C1 segment of cervical spinal cord (tissue), 14 donors: ENCODE data around the gene CHCT1.
"Not testable (repeated sequence)": the region's sequence is repeated elsewhere in the genome, so short reads cannot be mapped to it uniquely, and the experiment has no call there.

Experiments used
- DNase-seq, 14 donors: peaks; one replicate each; lab custom pipeline; 2025; lab: John Stamatoyannopoulos, UW

CHCT1 gene

DNA sequence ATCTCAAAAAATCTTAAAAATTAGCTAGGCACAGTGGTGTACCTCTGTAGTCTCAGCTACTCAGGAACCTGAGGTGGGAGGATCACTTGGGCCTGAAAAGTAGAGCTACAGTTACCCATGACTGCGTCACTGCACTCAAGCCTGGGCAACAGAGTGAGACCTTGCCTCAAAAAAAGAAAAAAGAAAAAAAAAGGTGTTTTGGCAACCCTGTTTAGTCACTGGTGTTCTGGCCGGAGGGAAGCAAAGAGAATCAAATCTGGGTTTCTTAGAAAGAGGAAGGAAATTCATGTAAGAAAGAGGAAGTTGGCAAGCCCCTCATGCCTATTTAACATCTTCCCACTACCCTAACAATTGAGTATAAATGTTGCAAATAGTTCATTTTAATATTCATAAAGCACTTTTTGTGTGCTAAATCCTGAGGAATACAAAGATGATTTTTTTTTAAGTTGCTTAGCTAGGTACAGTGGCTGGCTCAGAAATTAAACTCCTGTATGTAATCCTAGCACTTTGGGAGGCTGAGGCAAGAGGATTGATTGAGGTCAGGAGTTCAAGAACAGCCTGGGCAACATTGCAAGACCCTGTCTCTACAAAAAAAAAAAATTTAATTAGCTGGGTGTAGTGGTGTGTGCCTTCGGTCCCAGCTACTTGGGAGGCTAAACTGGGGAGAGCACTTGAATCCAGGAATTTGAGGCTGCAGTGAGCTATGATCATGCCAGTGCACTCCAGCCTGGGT, 23.9 kb upstream of the CHCT1 start:
- DNase-seq = no peak

DNA sequence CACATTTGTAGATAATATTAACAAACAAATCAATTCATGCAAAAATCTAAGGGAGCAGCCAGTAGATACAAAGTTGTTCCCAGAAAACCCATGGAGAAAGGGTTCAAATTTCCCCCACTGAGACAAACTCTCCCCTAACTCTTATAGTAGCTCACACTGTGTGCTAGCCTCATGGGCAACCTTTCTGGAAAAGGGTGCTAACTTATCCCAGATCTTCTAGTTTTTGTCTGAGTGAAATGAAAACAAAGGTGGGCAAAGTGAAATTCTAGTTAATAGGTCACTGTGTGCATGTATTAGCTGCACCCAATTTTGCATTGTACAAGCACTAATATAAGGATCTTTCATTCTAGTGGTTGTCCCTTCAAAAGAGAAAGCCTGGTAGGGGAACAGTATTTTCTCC, 20.5 kb upstream of the CHCT1 start:
- DNase-seq = no peak

- DNase-seq = no peak
Measured at GRCh38 chr17:60403523-60403810, 18.8 kb upstream of the CHCT1 start.

GRCh38 chr17:60403962-60404361, 18.3 kb upstream of the CHCT1 start:
- DNase-seq = no peak

- DNase-seq = no peak
Measured at GRCh38 chr17:60406887-60407286, 15.4 kb upstream of the CHCT1 start.

DNA sequence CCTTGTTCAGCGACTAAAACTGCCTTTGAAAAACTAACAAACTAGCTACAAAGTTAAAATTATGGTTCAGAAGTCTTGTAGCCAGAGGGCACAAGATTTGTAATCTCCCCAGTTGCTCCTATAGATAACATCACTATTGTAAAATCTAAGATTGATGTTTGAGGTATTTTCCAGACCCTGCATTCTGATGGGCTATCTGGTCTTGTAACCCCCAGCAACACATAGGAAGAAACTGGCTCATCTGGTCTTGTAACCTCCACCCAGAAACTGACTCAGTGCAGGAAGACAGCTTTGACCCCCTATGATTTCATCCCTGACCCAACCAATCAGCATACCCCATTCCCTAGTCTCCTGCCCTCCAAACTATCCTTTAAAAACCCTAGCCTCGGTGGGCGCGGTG, 12.3 kb upstream of the CHCT1 start:
- DNase-seq = no peak

DNA sequence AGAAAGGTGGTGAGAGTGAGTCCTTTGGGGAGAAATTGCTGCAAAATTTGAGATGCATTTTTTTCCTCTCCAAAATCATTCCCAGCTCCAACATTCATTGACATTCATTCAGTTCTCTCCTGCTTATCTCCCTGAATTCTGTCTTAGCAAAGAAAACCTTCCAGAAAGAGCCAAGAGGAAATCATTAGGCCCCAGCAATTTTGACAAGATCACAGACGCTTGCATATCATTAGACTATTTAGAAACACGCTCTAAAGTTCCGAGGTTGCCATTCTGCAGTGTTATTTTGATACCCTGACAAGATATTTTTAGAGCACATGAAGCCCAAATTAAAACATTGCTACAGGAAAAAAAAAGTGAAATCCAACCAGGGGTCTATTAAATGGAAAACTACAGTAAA, 9.6 kb upstream of the CHCT1 start:
- no peak for DNase-seq

DNA sequence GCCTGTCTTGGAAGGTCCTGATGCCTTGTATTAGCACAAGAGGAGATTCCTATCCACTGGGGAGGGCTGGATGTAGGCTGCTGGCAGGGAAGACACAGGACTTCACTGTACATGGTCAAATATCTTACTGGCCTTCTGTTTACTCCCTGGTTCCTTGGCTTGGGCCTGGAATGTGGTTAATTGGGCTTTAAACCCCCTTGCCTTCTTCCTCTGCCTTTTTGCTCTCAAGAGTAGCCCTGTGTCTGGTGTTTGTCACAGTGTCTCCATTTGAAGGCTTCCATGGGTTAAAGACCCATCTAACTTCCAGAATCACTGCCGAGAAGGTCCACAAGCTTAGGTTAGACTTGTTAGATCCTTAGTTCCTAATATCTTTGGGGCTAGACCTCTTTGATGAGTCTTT, 7.1 kb upstream of the CHCT1 start:
- DNase-seq = no peak

DNA sequence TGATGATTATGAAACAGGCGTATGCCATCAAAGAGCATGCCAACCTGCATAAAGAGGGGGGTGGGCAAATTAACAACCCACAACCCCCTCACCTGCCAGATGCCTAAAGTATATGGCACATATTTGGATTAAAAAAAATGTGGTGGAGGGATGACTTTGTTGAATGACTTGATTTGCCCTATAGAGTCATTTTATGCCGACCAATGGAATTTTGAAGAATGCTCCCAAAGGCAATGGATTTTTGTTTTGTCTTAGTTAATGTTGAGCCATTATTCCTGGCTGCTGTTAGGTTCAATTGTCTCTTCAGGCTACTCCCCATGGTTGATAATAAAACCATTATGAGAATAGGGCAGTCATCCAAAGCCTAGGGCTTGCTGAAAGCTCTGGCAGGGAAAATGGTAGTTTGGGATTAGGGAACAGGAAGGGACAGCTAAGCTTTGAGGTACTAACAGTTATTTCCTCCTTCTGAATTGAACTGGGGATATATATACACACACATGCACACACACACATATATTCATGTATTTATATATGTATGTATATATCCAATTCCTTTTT, 5.8 kb upstream of the CHCT1 start:
- DNase-seq = peak in 3 of 14 donors; percentile 4 to 37 (median 14)

- DNase-seq = not testable (repeated sequence)
Measured at GRCh38 chr17:60419003-60419402, 3.3 kb upstream of the CHCT1 start.

- DNase-seq = not testable (repeated sequence)
Measured at GRCh38 chr17:60419875-60420274, 2.4 kb upstream of the CHCT1 start.

DNA sequence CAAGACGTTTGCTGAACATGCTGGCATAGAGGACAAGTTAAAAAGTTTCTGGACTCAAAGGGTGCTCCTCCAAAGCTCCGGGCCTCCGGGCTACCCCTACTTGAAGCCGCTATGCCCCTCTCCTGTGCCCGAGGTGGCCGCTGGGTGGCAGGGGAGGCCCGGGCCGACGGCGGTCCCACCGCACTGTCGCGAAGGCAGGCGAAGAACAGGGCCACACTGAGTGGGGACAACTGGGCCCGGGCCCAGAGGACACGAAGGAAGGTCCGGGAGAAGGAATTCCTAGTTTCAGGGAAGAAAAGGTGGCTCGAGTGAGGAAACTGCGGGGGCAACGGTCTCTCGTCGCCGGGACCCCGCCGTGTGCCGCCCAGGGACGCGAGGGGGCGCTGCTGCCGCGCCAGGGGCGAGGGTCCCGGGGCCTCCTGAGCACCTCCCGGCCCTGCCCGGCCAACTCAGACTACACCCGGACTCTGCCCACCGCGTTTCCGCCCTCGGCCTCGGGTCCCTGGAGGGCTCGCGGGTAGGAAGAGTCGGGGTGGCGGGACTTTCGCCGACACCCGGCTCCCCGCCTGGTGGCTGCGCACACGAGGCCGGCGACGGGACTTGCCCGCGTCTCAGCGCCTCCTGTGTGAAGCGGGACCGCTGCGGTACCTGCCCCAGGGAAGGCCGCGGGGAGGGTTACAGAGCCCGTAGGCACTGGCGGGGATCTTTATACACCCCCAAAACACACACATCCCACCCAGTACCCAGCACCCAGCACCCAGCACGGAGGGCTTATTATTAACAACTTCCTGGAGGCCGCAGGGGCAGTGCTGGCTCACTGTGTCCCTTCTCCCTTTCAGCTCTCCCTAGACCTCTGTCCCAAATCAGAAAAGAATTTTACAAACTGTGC, 772 bp upstream of the CHCT1 start:
- DNase-seq = peak in 12 of 14 donors; percentile 11 to 83 (median 62)

GRCh38 chr17:60423865-60424264, 1.6 kb downstream of the CHCT1 start:
- DNase-seq = no peak

GRCh38 chr17:60425626-60426025, 3.3 kb downstream of the CHCT1 start:
- no peak for DNase-seq

- no peak for DNase-seq
Measured at GRCh38 chr17:60426596-60426995, 4.3 kb downstream of the CHCT1 start.

- DNase-seq = not testable (repeated sequence)
Measured at GRCh38 chr17:60428491-60428890, 6.2 kb downstream of the CHCT1 start.

DNA sequence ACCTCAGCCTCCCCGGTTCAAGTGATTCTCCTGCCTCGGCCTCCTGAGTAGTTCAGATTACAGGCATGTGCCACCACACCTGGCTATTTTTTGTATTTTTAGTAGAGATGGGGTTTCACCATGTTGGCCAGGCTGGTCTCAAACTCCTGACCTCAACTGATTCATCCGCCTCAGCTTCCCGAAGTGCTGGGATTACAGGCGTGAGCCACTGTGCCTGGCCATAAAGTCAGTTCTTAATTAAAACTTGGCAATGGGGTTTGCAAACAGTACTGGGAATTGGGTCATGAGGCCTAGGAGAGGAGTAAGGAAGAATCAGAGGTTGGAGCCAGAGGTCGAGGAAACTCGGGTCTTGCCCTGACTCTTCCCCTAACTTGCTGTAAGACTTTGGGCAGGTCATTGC, 8.3 kb downstream of the CHCT1 start:
- not testable (repeated sequence) for DNase-seq

DNA sequence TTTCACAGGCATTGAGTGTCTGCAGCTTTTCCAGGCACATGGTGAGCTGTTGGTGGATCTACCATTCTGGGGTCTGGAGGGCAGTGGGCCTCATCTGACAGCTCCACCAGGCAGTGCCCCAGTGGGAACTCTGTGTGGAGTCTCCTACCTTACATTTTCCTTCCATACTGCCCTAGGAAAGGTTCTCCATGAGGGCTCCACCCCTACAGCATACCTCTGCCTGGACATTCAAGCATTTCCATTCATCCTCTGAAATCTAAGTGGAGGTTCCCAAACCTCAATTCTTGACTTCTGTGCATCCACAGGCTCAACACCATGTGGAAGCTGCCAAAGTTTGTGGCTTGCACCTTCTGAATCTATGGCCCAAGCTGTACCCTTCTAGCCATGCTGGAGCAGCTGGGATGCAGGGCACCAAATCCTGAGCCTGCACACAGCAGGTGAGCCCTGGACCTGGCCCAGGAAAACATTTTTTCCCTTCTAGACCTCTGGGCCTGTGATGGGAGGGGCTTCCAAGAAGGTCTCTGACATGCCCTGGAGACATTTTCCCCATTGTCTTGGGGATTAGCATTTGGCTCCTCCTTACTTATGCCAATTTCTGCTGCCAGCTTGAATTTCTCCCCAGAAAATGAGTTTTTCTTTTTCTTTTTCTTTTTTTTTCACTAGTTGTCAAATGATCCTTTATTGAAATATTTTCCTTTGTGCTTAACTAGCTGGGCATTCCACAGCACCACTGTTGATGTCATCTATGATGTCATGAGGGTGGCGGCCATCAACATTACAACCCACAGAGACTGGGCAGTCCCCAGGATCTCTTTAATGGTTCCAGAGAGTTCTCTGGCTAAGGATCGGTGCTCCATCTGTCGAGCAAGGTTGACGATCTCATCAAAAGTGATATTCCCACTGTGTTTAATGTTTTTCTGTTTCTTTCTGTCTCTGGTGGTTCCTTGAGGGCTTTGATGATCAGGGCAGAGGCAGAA, 11.0 kb downstream of the CHCT1 start:
- not testable (repeated sequence) for DNase-seq

DNA sequence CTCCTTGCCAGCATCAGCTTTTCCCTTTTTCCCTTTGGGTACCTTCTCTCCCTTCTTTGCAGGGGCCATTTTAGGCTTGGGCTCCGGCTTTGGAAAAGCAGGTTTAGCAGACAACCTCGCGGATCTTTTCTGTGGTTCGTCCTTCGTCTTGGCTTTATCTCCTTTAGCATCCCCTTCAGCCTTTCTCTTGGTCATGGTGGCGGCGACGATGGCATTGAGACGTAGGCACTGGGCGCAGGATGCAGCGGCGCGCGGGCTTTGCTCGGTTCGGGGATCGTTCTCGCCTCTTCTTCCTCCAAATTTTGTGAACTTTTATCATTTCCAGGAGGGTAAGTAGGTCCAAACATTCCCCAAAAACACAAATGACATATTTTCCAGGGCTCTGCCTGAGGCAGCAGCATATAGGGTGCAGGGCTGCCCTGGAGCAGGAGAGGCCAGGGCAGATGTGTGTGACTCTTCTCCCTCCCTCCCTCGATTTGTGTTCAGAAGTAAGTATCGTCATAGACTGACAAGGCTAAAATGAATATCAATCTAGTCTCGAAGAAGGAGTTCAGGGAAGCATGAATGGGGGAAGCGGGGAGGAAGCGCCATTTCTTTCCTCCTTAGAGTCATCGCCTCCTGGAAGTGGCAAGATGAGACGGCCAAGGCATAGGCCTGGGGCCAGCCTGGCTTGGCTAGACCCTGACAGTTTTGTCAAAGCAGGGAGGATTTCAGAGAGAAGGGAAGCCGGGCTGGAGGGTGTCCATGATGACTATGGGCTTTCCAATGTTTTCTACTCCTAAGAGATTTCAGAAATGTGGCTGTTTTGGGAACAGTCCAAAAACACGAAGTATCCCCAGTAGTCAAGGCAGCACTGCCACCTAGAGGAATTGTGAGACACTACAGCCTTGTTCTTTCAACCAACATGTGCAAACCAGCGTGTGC, 13.2 kb downstream of the CHCT1 start:
- DNase-seq = peak in 12 of 14 donors; percentile 41 to 71 (median 57)

DNA sequence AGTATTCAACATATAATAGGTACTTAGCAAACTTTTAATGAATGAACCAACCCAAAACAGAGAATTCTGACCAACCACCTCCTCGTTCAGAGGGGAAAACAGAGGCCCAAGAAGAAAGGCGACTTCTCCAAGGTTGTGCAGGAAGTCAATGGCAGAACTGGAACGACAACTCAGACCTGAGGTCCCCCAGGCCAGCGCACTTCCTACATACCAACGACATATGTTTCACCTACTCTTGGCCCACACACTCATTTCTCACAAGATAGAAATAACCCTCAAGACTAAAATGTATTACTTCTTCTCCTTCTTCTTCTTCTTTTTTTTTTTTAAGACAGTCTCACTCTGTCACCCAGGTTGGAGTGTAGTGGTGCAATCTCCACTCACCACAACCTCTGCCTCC, 14.4 kb downstream of the CHCT1 start:
- no peak for DNase-seq
